Mononuclear cell (primary cell): ENCODE data around the gene HSF5. TPM values are rescaled to one million over a fixed set of nuclear protein-coding genes. Genes with fewer than 3 reads are reported as not detected.

Experiments
- H3K27me3 ChIP-seq: 2 replicates; pipeline ENCODE4 v1.6.0; 2011; ENCODE audit warnings: low read length, control low read depth; ENCODE audit not compliant: insufficient read depth
- H3K4me1 ChIP-seq: 2 replicates; pipeline ENCODE4 v1.5.1; 2011; ENCODE audit warnings: mild to moderate bottlenecking, low read length, control low read depth; ENCODE audit not compliant: insufficient read depth
- H3K4me3 ChIP-seq: 2 replicates; pipeline ENCODE4 v1.5.1; 2011; ENCODE audit warnings: mild to moderate bottlenecking, low read length, moderate library complexity
- H3K9me3 ChIP-seq: 2 replicates; pipeline ENCODE4 v1.5.1; 2011; ENCODE audit warnings: low read depth, mild to moderate bottlenecking, control low read depth, low read length
- total RNA-seq: library from RNA; depleted of rRNA; stranded (reverse); fragments of >200 nt; gene quantifications from one replicate; pipeline ENCODE4 v1.2.3, GENCODE V29; 2012

Gene HSF5
- total RNA-seq, 1 donor: 1.7 TPM

- H3K9me3 ChIP-seq: no peaks in the 10 kb centered on the region
- peaks cover 13% of the 10 kb centered on the region for H3K27me3 ChIP-seq
- peaks cover 13% of the 10 kb centered on the region for H3K4me1 ChIP-seq
- no peak overlapping the region for H3K4me3 ChIP-seq
Measured at GRCh38 chr17:58527306-58527705, 39.1 kb upstream of the HSF5 start.

- H3K4me1 ChIP-seq: peaks cover 11% of the 10 kb centered on the region
- H3K9me3 ChIP-seq: no peaks in the 10 kb centered on the region
- H3K27me3 ChIP-seq: no peaks in the 10 kb centered on the region
- H3K4me3 ChIP-seq: no peak overlapping the region
Measured at GRCh38 chr17:58525239-58525638, 37.0 kb upstream of the HSF5 start.

- no peaks in the 10 kb centered on the region for H3K9me3 ChIP-seq
- H3K4me1 ChIP-seq: peaks cover 29% of the 10 kb centered on the region
- H3K4me3 ChIP-seq: no peak overlapping the region
- H3K27me3 ChIP-seq: no peaks in the 10 kb centered on the region
Measured at GRCh38 chr17:58521680-58522079, 33.5 kb upstream of the HSF5 start.

DNA sequence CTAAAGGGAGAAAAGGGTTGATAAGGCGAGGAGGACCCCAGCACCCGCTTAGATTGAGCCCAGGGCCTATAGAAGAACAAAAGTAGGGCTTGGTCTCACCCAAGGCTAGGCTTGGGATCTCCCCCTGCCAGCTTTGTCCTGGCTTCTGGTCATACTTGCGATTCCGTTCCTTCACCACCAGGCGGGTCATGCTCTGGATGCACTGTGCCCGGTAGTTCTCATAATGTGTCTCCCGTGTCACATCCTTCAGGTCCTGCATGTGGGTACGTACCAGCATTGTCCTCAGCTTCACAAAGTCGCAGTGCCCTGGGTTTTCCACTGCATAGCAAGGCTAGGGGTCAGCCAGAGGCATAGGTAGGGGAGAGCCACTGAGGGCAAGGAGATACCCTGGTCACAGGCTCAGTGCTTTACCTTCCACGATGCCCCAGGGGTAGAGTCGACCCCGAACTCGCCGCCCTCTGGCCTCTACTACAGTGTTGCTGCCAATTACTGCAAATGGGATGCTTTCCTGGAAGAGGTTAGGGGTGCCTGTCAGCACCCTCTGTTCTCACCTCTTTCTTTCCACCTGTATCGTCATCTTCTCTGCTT lies 32.7 kb upstream of the HSF5 start:
- Histone ChIP-seq H3K4me1 (peaks cover 33% of the 10 kb centered on the region), H3K27me3 (no peaks in the 10 kb centered on the region), H3K9me3 (no peaks in the 10 kb centered on the region), H3K4me3 (no peak overlapping the region)

DNA sequence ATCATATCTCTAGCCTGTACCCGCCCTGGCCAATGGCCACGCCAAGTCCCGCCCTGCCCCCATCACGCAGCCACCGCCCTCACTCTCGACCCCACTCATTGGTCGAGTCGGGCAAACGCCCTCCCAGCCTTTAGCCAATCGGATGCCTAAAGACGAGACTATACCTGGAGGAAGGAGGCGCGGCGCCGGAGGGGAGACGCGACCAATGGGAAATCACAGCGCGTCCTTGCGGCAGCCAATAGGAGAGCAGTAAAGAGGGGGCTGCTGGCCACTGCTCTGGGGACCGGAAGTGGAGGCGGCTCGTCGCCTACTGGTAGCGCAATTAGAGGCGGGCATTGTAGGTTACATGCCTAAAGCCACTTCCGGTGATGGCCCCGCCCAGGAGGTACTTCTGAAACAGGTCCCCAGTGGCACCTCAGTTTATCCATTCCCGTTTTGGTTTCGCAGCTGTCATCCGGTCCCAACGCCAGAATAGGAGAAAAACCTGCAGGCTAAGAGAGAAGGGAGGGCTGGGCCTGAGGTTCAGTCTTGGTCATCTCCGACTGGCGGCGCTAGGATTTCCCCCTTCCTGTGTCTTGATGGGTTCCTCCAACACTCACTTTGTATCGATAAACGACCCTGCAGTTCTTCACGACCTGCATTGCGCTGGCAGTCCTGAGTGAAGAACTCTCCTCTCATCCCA lies 29.9 kb upstream of the HSF5 start:
- H3K4me3 ChIP-seq: peak overlapping the region; percentile 98
- H3K4me1 ChIP-seq: peaks cover 56% of the 10 kb centered on the region
- H3K27me3 ChIP-seq: no peaks in the 10 kb centered on the region
- no peaks in the 10 kb centered on the region for H3K9me3 ChIP-seq

- H3K27me3 ChIP-seq: no peaks in the 10 kb centered on the region
- H3K9me3 ChIP-seq: no peaks in the 10 kb centered on the region
- peaks cover 59% of the 10 kb centered on the region for H3K4me1 ChIP-seq
- peak overlapping the region; percentile 98 for H3K4me3 ChIP-seq
Measured at GRCh38 chr17:58517378-58517927, 29.2 kb upstream of the HSF5 start.

DNA sequence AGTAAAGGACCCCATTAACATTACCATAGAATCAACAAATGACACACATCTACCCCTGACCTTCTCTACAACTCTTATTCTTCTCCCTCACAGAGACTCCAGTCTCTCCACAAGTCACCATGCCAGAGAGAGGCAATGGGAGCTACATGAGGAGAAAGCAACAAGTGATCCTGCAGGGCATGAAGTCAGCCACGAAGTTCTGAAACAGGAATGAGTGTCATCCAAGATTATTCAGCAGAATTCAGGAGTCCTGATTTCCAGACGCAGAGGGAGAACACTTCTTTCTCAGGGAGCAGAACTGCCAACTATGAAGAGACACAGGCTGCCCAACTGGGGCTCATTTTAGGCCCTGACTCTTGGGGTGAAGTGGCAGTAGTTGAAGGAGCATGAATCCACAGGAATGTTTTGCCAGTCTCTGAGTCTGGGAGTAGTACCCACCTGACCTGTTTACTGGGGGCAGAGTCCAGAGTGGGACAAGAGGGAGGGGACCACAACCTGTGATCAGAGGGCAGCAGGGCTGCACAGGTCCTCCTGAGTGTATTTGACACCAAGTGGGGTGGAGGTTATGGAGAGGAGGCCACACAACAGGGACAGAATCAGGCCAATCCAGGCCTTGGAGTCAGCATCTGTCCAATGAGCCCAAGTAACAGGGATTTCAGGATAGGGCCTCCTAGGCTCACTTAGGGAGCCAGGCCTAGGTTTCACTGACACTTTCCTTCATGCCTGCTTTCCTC lies 28.6 kb upstream of the HSF5 start:
- Histone ChIP-seq H3K27me3 (no peaks in the 10 kb centered on the region), H3K4me1 (peaks cover 59% of the 10 kb centered on the region), H3K4me3 (peak overlapping the region; percentile 98), H3K9me3 (no peaks in the 10 kb centered on the region)

DNA sequence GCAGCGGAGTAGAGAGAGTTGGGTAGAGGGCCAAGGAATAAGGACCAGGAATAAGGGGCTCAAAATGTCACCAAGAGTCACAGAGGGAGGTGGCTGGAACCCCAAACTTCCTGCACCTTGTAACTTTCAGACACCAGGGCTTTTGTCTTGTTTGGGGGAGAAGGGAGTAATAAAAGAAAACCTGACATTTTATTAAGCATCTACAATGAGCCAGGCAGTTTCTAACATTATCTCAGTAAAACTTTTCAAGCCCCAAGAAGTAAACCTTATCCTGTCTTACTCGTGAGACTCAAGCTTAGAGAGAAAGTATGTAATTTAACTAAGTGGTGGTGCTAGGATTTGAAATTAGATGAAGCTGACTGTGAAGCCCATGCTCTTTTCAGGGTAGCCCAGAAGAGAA lies 27.1 kb upstream of the HSF5 start:
- Histone ChIP-seq H3K27me3 (no peaks in the 10 kb centered on the region), H3K9me3 (no peaks in the 10 kb centered on the region), H3K4me3 (no peak overlapping the region), H3K4me1 (peaks cover 58% of the 10 kb centered on the region)

- H3K27me3 ChIP-seq: no peaks in the 10 kb centered on the region
- H3K4me3 ChIP-seq: peak overlapping the region; percentile 53
- H3K4me1 ChIP-seq: peaks cover 53% of the 10 kb centered on the region
- H3K9me3 ChIP-seq: no peaks in the 10 kb centered on the region
Measured at GRCh38 chr17:58514770-58515157, 26.6 kb upstream of the HSF5 start.

DNA sequence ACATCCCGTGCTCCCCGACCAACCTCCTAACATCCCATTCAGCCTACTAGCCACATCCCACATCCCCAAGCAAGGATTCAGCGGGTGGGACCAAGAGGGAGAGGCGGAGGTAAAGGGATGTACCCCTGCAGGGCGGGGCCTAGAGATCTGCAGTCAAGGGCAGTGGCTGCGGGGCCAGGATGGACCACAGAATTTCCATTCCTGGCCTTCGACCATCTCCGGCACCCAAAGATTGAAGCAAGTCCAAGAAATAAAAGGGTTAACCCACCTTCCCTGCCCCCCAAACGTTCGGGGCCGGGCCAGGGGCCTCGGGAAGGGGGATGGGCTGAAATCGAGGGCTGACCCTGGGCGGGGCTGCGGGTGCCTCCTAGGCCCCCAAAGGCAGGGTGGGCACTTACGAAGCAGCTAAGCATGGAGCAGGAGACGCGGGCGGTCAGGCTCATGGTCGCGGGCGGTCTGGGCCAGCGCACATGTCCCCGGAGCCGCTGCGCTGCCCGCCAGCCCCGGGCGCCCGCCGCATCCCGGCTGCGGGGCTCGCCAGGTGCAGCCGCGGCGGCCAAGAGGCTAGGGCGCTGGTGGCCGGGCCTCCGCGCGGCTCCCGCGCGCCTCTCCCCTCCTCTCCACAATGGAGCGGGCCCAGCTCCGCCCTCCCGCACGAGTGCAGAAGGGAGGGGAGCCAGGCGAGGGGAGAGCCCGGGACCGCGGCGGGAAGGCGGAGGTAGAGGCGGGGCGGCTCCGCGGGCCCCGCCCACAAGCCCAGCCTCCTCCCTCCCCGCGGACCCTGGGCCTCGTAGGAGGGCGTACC lies 26.0 kb upstream of the HSF5 start, which contains the start of gene MTMR4:
MTMR4 (minus strand) TSS at position 674 of the 805 bp plus-strand sequence; CDS start at position 443, 231 bp downstream.
- no peaks in the 10 kb centered on the region for H3K9me3 ChIP-seq
- H3K4me3 ChIP-seq: peak within 1 kb of the TSS; percentile 53
- no peaks in the 10 kb centered on the region for H3K27me3 ChIP-seq
- H3K4me1 ChIP-seq: peaks cover 48% of the 10 kb centered on the region

- peaks cover 41% of the 10 kb centered on the region for H3K4me1 ChIP-seq
- no peaks in the 10 kb centered on the region for H3K9me3 ChIP-seq
- peak overlapping the region; percentile 53 for H3K4me3 ChIP-seq
- no peaks in the 10 kb centered on the region for H3K27me3 ChIP-seq
Measured at GRCh38 chr17:58513267-58513964, 25.2 kb upstream of the HSF5 start.

DNA sequence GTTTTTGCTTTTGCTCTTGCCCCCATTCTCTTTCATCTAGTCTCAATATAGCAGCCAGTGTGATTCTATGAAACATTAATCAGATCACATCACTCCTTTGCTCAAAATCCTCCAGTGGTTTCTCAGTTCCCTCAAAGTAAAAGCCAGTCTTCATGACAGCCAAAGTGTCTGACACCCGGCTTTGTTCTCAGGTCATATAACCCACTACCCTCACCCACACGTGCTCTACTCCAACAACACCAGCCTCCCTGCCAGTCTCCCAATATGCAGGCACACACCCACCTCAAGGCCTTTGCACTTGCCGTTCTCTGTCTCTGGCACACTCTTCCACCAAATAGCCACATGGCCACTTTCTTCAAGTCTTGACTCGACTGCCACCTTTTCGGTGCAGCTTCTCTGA lies 21.9 kb upstream of the HSF5 start:
- no peaks in the 10 kb centered on the region for H3K27me3 ChIP-seq
- no peaks in the 10 kb centered on the region for H3K9me3 ChIP-seq
- H3K4me3 ChIP-seq: no peak overlapping the region
- H3K4me1 ChIP-seq: peaks cover 42% of the 10 kb centered on the region

DNA sequence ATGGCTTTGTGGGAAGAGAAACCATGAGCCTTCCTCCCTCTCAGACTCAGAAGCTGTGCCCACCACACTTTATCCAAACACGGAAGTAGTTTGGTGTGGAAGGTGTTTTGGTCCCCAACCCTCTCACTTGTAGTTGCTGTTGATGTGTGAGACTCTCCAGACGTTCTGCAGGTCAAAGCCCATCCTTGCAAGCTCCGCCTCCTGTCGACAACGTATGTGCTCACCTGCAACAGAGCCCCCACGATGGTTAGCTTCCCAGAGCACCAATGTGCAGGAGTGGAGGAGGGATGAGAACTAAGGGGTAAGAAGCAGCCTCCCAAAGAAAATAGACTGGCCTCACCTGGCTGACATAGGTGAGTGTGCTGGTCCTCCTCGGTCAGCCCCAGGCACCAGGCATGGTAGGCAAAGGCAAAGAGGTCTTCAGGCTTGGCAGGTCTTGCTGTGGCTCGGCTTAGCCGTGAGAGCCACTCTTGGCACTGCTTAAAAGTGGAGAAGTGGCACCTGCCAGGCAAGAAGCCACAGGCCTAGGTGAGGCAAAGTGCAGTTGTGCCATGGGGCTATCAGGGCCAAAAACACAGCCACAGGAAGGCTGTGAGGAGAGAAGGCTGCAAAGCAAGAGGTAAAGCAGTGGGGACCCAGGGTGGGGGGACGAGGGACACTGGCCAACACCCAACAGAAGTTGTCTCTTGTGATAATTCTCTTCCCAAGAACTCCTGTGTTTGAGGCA lies 20.3 kb upstream of the HSF5 start:
- H3K4me1 ChIP-seq: peaks cover 44% of the 10 kb centered on the region

More for the DNA sequence above, 20.3 kb upstream of the HSF5 start:
- no peaks in the 10 kb centered on the region for H3K27me3 ChIP-seq
- no peaks in the 10 kb centered on the region for H3K9me3 ChIP-seq
- no peak overlapping the region for H3K4me3 ChIP-seq
